Endothelial cell (in vitro differentiated cells): ENCODE results near the gene SPSB1. TPM values are rescaled to one million over a fixed set of nuclear protein-coding genes. Genes with fewer than 3 reads are reported as not detected.

Experiments
- DNase-seq: peaks from one replicate; pipeline ENCODE4 v3.0.0; 2021; ENCODE audit warnings: low spot score
- H3K27ac Mint-ChIP-seq: one replicate; pipeline ENCODE4 v1.8.0; 2021; ENCODE audit warnings: mixed read lengths, inconsistent platforms; ENCODE audit not compliant: unreplicated experiment
- H3K27me3 Mint-ChIP-seq: one replicate; pipeline ENCODE4 v1.8.0; 2021; ENCODE audit warnings: mild to moderate bottlenecking, moderate library complexity, mixed read lengths, inconsistent platforms; ENCODE audit not compliant: unreplicated experiment
- H3K36me3 Mint-ChIP-seq: one replicate; pipeline ENCODE4 v1.8.0; 2021; ENCODE audit warnings: mild to moderate bottlenecking, low read depth, mixed read lengths, inconsistent platforms; ENCODE audit not compliant: unreplicated experiment
- H3K4me1 Mint-ChIP-seq: one replicate; pipeline ENCODE4 v1.8.0; 2021; ENCODE audit warnings: mild to moderate bottlenecking, mixed read lengths, inconsistent platforms; ENCODE audit not compliant: unreplicated experiment
- H3K4me3 Mint-ChIP-seq: one replicate; pipeline ENCODE4 v1.8.0; 2021; ENCODE audit warnings: mild to moderate bottlenecking, mixed read lengths, inconsistent platforms; ENCODE audit not compliant: unreplicated experiment
- H3K9me3 Mint-ChIP-seq: one replicate; pipeline ENCODE4 v1.8.0; 2021; ENCODE audit warnings: mixed read lengths, inconsistent platforms; ENCODE audit not compliant: unreplicated experiment
- total RNA-seq: library from RNA; stranded (reverse); fragmentation: NEBNext Ultra II Directional; extraction: Animal tissue kit (Norgen Biotek cat#: 25700); gene quantifications from one replicate; pipeline ENCODE4 v1.2.1, GENCODE V29; 2021; ENCODE audit not compliant: unreplicated experiment
- TF ChIP-seq, protein P1 (sequence below): fragments of 200-600 bp; sonication (generic); IDR thresholded peaks from one replicate; pipeline ENCODE4 v1.5.0; 2021; ENCODE audit warnings: antibody characterized with exemption; ENCODE audit not compliant: unreplicated experiment

The SPSB1 gene
- total RNA-seq, 1 donor from 2014 or later = 8.1 TPM

- no peak for DNase-seq
- TF ChIP-seq, protein P1, sequence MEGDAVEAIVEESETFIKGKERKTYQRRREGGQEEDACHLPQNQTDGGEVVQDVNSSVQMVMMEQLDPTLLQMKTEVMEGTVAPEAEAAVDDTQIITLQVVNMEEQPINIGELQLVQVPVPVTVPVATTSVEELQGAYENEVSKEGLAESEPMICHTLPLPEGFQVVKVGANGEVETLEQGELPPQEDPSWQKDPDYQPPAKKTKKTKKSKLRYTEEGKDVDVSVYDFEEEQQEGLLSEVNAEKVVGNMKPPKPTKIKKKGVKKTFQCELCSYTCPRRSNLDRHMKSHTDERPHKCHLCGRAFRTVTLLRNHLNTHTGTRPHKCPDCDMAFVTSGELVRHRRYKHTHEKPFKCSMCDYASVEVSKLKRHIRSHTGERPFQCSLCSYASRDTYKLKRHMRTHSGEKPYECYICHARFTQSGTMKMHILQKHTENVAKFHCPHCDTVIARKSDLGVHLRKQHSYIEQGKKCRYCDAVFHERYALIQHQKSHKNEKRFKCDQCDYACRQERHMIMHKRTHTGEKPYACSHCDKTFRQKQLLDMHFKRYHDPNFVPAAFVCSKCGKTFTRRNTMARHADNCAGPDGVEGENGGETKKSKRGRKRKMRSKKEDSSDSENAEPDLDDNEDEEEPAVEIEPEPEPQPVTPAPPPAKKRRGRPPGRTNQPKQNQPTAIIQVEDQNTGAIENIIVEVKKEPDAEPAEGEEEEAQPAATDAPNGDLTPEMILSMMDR = no peak
- Mint-ChIP-seq H3K4me1 (peaks cover 12% of the 10 kb centered on the region), H3K4me3 (no peak overlapping the region), H3K9me3 (no peaks in the 10 kb centered on the region), H3K36me3 (no peaks in the 10 kb centered on the region), H3K27me3 (peaks cover 12% of the 10 kb centered on the region), H3K27ac (no peak overlapping the region)
Measured at GRCh38 chr1:9315411-9316079, 22.9 kb downstream of the SPSB1 start.

- peaks cover 17% of the 10 kb centered on the region for H3K4me1 Mint-ChIP-seq
- no peak for DNase-seq
- H3K9me3 Mint-ChIP-seq = no peaks in the 10 kb centered on the region
- H3K4me3 Mint-ChIP-seq = no peak overlapping the region
- H3K27ac Mint-ChIP-seq = no peak overlapping the region
- H3K27me3 Mint-ChIP-seq = peaks cover 14% of the 10 kb centered on the region
- no peaks in the 10 kb centered on the region for H3K36me3 Mint-ChIP-seq
- TF ChIP-seq, protein P1 = no peak
Measured at GRCh38 chr1:9316080-9316444, 23.4 kb downstream of the SPSB1 start.

DNA sequence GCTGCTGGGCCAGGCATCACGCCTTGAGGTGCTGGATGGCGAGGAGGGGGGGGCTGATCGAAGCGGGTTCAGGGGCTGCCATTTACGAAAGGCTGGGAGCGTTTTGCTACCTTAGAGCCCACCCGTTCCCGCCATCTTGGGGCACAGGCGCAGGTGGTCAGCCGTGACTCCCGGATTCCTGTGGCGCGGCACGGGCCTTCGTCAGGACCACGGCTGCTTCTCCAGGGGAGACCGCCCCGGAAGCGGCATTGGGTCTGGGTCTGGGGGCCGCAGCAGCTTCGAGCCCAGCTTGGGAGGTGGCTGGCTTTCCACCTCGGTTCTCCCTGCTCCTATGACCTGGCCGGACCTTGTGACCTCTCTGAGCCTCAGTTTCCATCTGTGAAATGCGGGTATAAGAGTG is 23.8 kb downstream of the SPSB1 start:
- peaks cover 21% of the 10 kb centered on the region for H3K4me1 Mint-ChIP-seq
- no peaks in the 10 kb centered on the region for H3K36me3 Mint-ChIP-seq
- H3K27me3 Mint-ChIP-seq = peaks cover 19% of the 10 kb centered on the region
- H3K27ac Mint-ChIP-seq = no peak overlapping the region
- no peak for DNase-seq
- no peaks in the 10 kb centered on the region for H3K9me3 Mint-ChIP-seq
- TF ChIP-seq, protein P1 = no peak
- no peak overlapping the region for H3K4me3 Mint-ChIP-seq

- no peak overlapping the region for H3K4me3 Mint-ChIP-seq
Measured at GRCh38 chr1:9317072-9317471, 24.4 kb downstream of the SPSB1 start.

More at GRCh38 chr1:9317072-9317471, 24.4 kb downstream of the SPSB1 start:
- Mint-ChIP-seq H3K4me1 (peaks cover 26% of the 10 kb centered on the region), H3K9me3 (no peaks in the 10 kb centered on the region), H3K36me3 (no peaks in the 10 kb centered on the region), H3K27ac (no peak overlapping the region), H3K27me3 (peaks cover 20% of the 10 kb centered on the region)
- TF ChIP-seq, protein P1 = no peak
- DNase-seq = no peak
